GM12875 (cell line): ENCODE data around the gene ZBTB12.

Source experiments
- H3K4me3 ChIP-seq: one replicate; pipeline ENCODE4 v1.5.1; 2011; ENCODE audit warnings: low read depth, low read length, control low read depth
- TF ChIP-seq, protein P1 (sequence below): IDR thresholded peaks from 2 replicates; pipeline ENCODE4 v1.5.1; 2011; ENCODE audit warnings: low read depth, mild to moderate bottlenecking, control low read depth, inconsistent platforms, low read length, moderate library complexity, borderline replicate concordance; ENCODE audit not compliant: insufficient read depth

Gene ZBTB12

GRCh38 chr6:31892821-31893220, 9.1 kb downstream of the ZBTB12 start:
- TF ChIP-seq, protein P1, sequence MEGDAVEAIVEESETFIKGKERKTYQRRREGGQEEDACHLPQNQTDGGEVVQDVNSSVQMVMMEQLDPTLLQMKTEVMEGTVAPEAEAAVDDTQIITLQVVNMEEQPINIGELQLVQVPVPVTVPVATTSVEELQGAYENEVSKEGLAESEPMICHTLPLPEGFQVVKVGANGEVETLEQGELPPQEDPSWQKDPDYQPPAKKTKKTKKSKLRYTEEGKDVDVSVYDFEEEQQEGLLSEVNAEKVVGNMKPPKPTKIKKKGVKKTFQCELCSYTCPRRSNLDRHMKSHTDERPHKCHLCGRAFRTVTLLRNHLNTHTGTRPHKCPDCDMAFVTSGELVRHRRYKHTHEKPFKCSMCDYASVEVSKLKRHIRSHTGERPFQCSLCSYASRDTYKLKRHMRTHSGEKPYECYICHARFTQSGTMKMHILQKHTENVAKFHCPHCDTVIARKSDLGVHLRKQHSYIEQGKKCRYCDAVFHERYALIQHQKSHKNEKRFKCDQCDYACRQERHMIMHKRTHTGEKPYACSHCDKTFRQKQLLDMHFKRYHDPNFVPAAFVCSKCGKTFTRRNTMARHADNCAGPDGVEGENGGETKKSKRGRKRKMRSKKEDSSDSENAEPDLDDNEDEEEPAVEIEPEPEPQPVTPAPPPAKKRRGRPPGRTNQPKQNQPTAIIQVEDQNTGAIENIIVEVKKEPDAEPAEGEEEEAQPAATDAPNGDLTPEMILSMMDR: no peak

GRCh38 chr6:31889331-31889972, 12.4 kb downstream of the ZBTB12 start:
- no peak overlapping the region for H3K4me3 ChIP-seq
- TF ChIP-seq, protein P1: no peak

More at GRCh38 chr6:31892821-31893220, 9.1 kb downstream of the ZBTB12 start:
- no peak overlapping the region for H3K4me3 ChIP-seq

GRCh38 chr6:31888276-31889258, 13.3 kb downstream of the ZBTB12 start:
- H3K4me3 ChIP-seq: no peak overlapping the region
- TF ChIP-seq, protein P1: peak; percentile 75

DNA sequence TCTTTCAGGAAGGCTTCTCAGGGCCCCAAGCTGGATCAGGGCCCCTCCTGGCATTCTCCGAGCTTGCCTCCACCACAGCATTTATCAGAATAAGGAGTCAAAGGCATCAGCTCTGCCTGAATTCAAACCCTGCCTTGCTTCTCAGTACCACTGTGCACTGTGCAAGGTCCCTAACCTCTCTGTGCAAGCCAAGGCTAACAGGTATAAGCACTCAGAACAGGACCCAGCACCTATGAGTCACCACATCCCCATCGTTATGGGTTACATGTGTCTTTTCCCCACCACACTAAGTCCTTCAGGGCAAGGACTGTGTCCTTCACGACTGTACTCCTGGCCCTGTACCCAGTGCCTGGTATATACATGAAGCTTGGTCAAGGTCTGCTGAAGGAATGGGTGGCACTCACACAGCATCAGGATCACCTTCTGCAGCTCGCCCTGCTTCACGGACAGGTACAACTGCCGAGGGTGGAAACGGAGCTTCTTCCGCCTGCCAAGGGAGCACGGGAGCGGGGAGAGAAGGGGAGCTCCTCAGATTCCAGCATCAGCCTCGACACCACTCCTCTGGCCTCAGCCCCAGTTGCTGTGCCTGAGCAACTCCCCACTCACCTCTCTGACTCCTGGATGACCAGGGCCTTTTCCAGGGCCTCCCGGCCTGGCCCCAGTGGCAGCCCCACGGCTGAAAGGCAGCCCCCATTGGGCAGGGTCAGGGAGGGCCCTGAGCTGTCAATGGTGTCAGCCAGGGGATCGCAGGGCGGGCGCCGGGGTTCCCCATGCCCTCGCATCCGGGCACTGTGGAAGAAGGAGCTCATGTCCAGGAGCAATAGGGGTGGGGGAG, 14.5 kb downstream of the ZBTB12 start:
- H3K4me3 ChIP-seq: no peak overlapping the region
- TF ChIP-seq, protein P1: no peak

DNA sequence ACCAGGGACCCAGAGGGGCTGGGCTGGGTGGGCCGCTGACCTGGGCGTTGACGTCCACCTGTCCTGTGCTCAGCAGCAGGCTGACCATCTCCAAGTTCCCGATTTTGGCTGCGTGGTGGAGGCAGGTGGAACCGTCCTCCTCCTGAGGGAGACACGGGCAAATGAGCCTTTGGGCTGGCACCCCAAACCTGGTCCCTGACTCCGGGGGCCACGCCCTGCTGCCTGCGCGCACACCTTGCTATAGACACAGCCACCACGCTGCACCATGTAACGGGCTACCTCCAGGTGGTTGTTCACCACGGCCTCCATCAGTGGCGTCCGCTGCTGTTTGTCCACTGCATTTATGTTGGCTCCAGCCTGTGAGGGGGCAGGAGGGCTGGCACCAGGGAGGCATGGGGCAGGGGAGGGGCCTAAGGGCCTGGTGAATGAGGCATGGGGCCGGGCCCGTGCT, 15.3 kb downstream of the ZBTB12 start:
- TF ChIP-seq, protein P1: no peak
- no peak overlapping the region for H3K4me3 ChIP-seq

DNA sequence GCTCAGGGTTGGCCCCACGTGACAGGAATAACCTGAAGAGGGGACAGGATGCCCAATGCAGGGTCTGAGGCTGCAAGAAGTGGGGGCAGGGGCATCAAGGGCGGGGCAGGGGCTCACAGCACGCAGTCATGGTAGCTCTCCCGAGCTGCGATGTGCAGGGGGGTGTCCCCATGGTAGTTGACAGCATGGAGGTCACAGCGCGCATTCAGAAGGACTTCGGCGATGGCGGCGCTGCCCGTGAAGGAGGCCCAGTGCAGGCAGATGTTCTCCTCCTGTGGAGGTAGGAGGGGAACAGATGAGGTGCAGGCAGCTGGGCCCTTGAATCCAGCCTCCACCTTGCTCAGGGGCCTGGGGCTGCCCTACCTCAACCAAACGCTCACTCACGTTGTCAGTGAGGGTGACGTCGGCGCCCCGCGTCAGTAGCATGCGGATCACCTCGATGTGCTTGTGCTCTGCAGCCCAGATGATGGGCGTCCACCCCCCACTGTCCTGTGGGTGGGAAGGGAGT, 17.3 kb downstream of the ZBTB12 start:
- TF ChIP-seq, protein P1: no peak
- no peak overlapping the region for H3K4me3 ChIP-seq
